ENCODE measurements around the gene GID4.

DNA sequence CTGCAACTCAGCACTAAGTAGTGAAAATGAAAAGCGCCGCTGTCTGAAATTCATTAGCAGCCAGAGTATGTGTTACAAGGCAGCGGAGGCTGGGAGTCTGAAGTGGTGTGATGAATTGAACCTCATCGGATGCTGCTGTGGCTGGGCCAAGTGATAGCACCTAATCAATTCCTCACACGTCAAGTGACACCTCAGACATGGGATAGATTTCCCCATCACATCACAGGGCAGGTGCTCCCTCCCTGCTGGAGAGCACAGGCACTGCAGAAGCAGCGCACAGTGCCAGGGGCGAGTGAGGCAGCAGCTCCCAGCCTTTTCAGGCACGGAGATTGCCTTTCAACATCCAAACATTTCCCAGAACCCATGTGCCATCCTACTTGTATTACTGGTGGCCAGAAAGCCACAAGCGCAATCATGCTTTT is 34.3 kb upstream of the GID4 start:
- TF ChIP-seq, protein P1, sequence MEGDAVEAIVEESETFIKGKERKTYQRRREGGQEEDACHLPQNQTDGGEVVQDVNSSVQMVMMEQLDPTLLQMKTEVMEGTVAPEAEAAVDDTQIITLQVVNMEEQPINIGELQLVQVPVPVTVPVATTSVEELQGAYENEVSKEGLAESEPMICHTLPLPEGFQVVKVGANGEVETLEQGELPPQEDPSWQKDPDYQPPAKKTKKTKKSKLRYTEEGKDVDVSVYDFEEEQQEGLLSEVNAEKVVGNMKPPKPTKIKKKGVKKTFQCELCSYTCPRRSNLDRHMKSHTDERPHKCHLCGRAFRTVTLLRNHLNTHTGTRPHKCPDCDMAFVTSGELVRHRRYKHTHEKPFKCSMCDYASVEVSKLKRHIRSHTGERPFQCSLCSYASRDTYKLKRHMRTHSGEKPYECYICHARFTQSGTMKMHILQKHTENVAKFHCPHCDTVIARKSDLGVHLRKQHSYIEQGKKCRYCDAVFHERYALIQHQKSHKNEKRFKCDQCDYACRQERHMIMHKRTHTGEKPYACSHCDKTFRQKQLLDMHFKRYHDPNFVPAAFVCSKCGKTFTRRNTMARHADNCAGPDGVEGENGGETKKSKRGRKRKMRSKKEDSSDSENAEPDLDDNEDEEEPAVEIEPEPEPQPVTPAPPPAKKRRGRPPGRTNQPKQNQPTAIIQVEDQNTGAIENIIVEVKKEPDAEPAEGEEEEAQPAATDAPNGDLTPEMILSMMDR (IDR thresholded peaks at IDR 0.05) = no peak
- TF ChIP-seq POLR2A (IDR thresholded peaks at IDR 0.05) = no peak

Data from body of pancreas (tissue), 4 donors.